Adrenal gland (tissue), 5 donors: ENCODE results near the gene ATP1A1.

Experiments
- POLR2A ChIP-seq, 2 donors: fragments of 450-650 bp; IDR thresholded peaks; one replicate each; pipeline ENCODE4 v1.6.1; 2017; ENCODE audit warnings: antibody characterized with exemption in 2 of 2, mild to moderate bottlenecking in 2 of 2, moderate library complexity in 1 of 2
- TF ChIP-seq, protein P1 (sequence below), 6 experiments: fragments of 450-650 bp in 4 of 6; fragments of 200-600 bp in 2 of 6; sonication (generic) in 1 of 6; IDR thresholded peaks; 1 replicate in 5 of 6; 2 replicates in 1 of 6; pipeline versions ENCODE4 v1.5.1 to v1.8.0; 2016 to 2021; ENCODE audit warnings: antibody characterized with exemption in 6 of 6, mild to moderate bottlenecking in 2 of 6, moderate library complexity in 1 of 6
- donor health status: DM: no; HTN: no; CAD: no.

DNA sequence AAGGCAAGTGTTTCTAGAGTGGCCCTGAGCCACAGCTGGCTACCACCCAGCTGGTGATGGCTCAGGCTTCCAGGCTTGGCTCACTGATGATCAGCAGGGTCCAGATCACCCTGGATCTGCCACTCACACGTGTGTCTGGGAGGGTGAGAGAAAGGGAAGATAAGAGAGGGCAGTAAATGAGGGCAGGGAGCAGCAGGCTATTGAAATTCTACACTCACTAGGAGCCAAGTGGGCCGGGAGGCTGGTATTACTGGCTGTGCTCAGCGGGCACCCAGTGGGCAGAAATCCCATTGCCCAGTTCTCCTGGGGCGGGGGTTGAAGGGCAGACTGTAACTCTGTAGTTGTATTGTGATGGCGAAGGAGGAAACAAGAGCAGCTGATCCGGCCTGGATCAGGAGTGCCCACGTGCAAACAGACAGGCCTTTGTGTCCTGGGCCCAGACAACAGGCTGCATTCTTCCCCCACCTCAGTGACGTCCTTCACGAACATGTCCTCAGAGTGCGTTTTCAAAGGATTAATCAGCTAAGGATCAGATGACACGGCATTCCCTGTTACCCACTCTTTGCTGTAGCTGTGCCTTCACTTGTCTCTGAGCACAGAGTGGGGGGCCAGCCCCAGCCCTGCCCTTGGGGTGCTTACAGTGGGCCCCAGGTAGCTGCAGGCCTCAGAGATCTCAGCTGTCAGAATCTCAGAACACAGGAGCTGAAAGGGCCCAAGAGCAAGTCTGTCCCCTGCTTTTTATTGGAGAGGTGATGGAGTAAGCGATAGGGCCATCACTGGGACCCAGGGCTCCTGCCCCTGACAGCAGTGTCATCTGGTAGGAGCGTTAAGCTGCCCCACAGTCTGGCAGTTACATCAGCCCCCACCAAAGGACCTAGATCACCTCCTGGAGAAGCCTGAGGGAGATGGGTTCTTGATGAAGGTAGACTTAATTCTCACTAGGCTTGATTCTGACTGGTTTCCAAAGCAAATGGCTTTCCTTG, 60.5 kb downstream of the ATP1A1 start:
- TF ChIP-seq POLR2A (IDR thresholded peaks at IDR 0.05): no peak
- TF ChIP-seq, protein P1, sequence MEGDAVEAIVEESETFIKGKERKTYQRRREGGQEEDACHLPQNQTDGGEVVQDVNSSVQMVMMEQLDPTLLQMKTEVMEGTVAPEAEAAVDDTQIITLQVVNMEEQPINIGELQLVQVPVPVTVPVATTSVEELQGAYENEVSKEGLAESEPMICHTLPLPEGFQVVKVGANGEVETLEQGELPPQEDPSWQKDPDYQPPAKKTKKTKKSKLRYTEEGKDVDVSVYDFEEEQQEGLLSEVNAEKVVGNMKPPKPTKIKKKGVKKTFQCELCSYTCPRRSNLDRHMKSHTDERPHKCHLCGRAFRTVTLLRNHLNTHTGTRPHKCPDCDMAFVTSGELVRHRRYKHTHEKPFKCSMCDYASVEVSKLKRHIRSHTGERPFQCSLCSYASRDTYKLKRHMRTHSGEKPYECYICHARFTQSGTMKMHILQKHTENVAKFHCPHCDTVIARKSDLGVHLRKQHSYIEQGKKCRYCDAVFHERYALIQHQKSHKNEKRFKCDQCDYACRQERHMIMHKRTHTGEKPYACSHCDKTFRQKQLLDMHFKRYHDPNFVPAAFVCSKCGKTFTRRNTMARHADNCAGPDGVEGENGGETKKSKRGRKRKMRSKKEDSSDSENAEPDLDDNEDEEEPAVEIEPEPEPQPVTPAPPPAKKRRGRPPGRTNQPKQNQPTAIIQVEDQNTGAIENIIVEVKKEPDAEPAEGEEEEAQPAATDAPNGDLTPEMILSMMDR (IDR thresholded peaks at IDR 0.05): no peak
